Measurements from ENCODE around the gene B3GNT5.

Gene B3GNT5

DNA sequence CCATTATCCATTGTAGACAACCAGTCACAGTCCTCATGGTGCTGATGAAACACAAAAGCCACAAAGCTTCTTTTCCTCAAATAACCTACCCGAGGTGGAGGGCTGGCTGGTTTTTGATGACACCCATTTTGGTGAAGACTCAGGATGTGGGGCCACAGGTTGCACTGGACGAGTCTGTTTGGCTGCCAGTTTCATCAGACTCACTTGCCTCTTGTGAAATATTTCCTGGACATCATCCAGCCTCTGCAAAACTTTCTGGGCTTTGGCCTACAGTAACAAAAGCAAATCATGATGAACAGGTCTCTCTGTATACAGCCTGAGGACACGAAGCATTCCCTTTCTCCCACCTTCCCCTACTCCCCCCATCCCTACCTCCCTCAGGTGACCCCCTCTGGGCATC, 42.2 kb downstream of the B3GNT5 start:
- TF ChIP-seq, protein P1, sequence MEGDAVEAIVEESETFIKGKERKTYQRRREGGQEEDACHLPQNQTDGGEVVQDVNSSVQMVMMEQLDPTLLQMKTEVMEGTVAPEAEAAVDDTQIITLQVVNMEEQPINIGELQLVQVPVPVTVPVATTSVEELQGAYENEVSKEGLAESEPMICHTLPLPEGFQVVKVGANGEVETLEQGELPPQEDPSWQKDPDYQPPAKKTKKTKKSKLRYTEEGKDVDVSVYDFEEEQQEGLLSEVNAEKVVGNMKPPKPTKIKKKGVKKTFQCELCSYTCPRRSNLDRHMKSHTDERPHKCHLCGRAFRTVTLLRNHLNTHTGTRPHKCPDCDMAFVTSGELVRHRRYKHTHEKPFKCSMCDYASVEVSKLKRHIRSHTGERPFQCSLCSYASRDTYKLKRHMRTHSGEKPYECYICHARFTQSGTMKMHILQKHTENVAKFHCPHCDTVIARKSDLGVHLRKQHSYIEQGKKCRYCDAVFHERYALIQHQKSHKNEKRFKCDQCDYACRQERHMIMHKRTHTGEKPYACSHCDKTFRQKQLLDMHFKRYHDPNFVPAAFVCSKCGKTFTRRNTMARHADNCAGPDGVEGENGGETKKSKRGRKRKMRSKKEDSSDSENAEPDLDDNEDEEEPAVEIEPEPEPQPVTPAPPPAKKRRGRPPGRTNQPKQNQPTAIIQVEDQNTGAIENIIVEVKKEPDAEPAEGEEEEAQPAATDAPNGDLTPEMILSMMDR (IDR thresholded peaks at IDR 0.05; ENCODE audit: low read depth, low read length, missing control alignments): no peak
- H3K4me3 ChIP-seq (ENCODE audit: low read depth, low read length): no peak overlapping the region
- DNase-seq (ENCODE audit: low read depth): no peak

DNA sequence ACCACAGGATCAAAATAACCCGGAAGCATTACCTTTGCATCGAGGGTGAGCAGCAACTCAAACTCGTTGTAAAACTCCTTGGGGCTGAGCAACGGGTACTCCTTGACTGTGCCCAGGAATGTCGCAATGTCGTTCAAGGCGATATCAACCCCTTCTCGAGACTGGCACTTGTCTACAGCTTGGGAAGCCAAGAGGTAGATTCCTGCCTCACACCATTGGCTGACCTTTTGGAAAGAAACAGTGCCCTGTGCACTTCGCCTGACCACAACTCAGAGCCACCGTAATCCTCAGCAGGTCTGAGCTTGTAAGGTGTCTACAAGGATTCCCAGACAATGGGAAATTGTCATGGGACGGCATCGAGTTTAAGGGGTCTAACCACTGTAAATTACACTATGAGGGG, 43.9 kb downstream of the B3GNT5 start:
- TF ChIP-seq, protein P1 (IDR thresholded peaks at IDR 0.05; ENCODE audit: low read depth, low read length, missing control alignments): no peak
- no peak for DNase-seq (ENCODE audit: low read depth)
- H3K4me3 ChIP-seq (ENCODE audit: low read depth, low read length): no peak overlapping the region

DNA sequence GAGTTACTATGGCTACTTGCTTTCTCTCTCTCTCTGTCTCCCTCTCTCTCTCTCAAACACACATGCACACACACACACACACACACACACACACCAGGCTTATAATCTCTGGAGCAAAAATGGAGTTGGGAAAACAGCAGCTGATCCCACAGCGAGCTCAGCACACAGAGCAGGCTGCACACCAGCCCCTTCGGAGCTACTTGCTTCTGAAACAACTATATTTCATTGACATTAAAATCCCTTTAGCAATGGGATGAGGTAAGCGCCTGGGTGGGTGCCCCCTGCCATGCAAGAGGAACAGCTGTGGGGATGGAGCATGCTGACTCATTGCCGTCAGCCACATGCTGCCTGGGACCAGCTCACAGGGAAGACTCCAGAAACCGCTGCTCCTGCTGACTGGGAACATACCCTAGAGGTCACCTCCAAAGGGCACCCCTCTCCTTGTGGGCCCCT, 45.7 kb downstream of the B3GNT5 start:
- TF ChIP-seq, protein P1 (IDR thresholded peaks at IDR 0.05; ENCODE audit: low read depth, low read length, missing control alignments): no peak
- H3K4me3 ChIP-seq (ENCODE audit: low read depth, low read length): no peak overlapping the region
- no peak for DNase-seq (ENCODE audit: low read depth)

DNA sequence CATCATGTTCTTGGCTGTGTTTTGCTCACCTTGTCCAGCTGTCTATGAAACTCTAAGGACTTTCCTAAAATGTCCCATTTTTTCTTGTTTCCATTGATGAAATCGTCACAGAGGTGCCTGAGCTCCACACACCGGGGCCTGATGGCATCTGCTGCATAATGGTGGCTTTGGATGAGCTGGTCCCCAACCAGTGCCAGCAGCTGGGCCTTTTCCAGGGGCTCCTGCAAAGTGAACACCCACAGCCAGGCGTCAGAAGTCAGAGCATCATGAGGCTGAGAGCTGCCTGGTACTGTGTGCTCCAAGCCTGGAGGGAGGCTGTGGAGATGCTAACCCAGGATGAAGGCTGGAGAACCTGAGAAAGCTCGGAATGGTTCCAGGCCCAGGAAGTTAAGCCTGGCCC, 46.9 kb downstream of the B3GNT5 start:
- DNase-seq (ENCODE audit: low read depth): no peak
- TF ChIP-seq, protein P1 (IDR thresholded peaks at IDR 0.05; ENCODE audit: low read depth, low read length, missing control alignments): no peak

DNA sequence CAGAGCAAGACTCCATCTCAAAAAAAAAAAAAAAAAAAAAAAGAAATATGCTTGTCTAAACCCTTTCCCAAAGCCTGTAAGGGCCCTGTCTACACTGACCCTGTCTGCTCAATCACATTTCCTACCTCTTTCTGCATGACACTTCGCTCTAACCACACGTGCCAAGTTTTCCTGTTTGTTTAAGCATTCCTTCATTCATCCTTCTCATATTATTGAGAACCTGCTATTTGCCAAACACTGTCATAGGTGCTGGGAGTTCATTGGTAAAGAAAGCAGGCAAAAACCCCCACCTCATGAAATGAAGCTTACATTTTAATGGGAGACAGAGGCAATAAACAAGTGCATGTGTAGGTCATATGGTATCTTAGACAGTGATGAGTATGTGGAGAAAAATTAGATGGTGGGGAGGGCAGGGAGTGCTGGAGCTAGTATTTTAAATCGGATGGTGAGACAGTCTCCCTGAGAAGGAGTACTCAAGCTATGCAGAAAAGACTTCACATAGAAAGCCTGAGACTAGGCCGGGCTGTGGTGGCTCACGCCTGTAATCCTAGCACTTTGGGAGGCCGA, 48.0 kb downstream of the B3GNT5 start:
- TF ChIP-seq, protein P1 (IDR thresholded peaks at IDR 0.05; ENCODE audit: low read depth, low read length, missing control alignments): no peak
- DNase-seq (ENCODE audit: low read depth): no peak
- no peak overlapping the region for H3K4me3 ChIP-seq (ENCODE audit: low read depth, low read length)

More for the DNA sequence above, 46.9 kb downstream of the B3GNT5 start:
- H3K4me3 ChIP-seq (ENCODE audit: low read depth, low read length): no peak overlapping the region

DNA sequence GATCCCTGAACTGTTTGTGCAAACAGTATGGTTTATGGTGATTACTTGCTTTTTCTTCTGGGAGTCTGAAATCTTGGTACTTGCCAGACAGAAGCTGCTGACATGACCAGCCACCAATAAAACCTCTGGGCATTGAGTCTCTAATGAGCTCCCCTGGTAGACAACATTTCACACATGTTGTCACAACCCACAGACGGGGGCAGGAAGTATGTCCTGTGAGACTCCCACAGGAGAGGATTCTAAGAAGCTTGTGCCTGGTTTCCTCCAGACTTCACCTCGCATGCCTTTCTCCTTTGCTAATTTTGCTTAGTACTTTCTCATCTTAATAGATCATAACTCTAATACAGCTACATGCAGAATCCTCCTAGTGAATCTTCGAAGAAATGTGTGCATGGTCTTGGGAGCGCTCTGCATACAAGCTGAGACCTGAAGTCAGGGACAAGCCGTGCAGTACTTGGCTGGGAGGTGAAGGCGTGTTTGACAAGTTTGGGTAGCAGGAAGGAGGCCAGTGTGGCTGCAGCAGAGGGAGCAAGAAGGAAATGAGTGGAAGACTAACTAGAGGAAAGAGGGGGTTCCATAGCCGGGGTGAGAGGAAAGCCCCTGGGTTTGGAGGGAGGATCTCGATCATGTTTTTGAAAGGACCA, 49.0 kb downstream of the B3GNT5 start:
- no peak overlapping the region for H3K4me3 ChIP-seq (ENCODE audit: low read depth, low read length)
- TF ChIP-seq, protein P1 (IDR thresholded peaks at IDR 0.05; ENCODE audit: low read depth, low read length, missing control alignments): no peak
- DNase-seq (ENCODE audit: low read depth): no peak

DNA sequence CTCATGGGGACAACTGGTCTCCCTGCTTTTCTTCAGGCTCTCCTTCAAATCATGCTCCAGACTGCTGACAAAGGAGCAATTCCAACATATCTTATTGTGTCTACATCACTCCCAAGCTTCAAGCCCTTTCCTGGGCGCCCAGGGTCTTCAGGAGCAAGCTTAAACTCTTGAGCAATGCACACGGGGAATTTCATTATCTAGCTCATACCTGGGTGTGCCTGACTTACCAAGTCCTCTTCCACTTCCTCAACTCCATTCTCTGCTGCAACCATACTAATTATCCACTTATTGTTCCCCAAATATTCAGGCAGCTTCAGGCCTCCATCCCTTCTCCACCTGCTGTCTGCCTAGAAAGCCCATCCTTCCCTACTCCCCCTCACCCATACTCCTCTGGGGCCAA, 50.6 kb downstream of the B3GNT5 start:
- TF ChIP-seq, protein P1 (IDR thresholded peaks at IDR 0.05; ENCODE audit: low read depth, low read length, missing control alignments): no peak
- no peak overlapping the region for H3K4me3 ChIP-seq (ENCODE audit: low read depth, low read length)
- DNase-seq (ENCODE audit: low read depth): no peak

Data from GM12864 (cell line).